Sigmoid colon (tissue), 3 donors: Measurements from ENCODE around the gene NXN.

ENCODE experiments used
- POLR2A ChIP-seq, 2 donors: fragments of 450-650 bp; IDR thresholded peaks; one replicate each; pipeline ENCODE4 v1.6.1; 2016; ENCODE audit warnings: antibody characterized with exemption in 2 of 2, mild to moderate bottlenecking in 2 of 2, moderate library complexity in 2 of 2
- TF ChIP-seq, protein P1 (sequence below), 4 experiments: fragments of 450-650 bp in 3 of 4; fragments of 200-600 bp in 1 of 4; IDR thresholded peaks; one replicate each; pipeline ENCODE4 v1.5.1; 2016 to 2019; ENCODE audit warnings: antibody characterized with exemption in 4 of 4, mild to moderate bottlenecking in 3 of 4, moderate library complexity in 2 of 4

DNA sequence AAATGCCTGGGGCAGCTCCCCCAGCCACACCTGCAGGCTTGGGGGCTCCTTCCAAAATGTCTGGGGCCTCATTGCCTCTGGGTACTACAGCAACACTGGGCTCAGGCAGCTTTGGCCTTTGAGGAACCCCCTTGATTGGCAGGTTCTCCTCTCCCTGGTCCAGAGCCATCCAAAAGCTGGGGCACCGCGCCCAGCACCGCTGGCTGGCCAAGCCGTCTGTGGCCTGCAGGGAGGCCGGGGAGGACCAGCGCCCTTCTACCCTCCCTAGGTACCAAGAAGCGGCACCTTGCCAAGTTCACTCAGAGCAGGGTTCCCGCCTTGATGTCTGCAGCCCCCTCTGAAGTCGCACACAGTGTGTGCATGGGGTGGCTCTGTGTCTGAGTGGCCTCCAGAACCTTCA lies 47.5 kb upstream of the NXN start:
- TF ChIP-seq, protein P1, sequence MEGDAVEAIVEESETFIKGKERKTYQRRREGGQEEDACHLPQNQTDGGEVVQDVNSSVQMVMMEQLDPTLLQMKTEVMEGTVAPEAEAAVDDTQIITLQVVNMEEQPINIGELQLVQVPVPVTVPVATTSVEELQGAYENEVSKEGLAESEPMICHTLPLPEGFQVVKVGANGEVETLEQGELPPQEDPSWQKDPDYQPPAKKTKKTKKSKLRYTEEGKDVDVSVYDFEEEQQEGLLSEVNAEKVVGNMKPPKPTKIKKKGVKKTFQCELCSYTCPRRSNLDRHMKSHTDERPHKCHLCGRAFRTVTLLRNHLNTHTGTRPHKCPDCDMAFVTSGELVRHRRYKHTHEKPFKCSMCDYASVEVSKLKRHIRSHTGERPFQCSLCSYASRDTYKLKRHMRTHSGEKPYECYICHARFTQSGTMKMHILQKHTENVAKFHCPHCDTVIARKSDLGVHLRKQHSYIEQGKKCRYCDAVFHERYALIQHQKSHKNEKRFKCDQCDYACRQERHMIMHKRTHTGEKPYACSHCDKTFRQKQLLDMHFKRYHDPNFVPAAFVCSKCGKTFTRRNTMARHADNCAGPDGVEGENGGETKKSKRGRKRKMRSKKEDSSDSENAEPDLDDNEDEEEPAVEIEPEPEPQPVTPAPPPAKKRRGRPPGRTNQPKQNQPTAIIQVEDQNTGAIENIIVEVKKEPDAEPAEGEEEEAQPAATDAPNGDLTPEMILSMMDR (IDR thresholded peaks at IDR 0.05): no peak
- no peak for TF ChIP-seq POLR2A (IDR thresholded peaks at IDR 0.05)
